Coronary artery (tissue), 2 donors: ENCODE data around the gene B3GAT1.

ENCODE experiments used
- DNase-seq: peaks from one replicate; pipeline ENCODE4 v3.0.0-alpha.2; 2017; ENCODE audit warnings: low spot score
- H3K27ac ChIP-seq, 2 donors: fragments of 200-600 bp; sonication (generic); one replicate each; pipeline ENCODE4 v1.5.1; 2016 to 2019
- H3K4me3 ChIP-seq: fragments of 200-600 bp; sonication (generic); 2 replicates; pipeline ENCODE4 v1.5.1; 2016; ENCODE audit warnings: mild to moderate bottlenecking, moderate library complexity
- TF ChIP-seq, protein P1 (sequence below): fragments of 200-600 bp; sonication (generic); IDR thresholded peaks from one replicate; pipeline ENCODE4 v1.5.1; 2019; ENCODE audit warnings: antibody characterized with exemption

The B3GAT1 gene

DNA sequence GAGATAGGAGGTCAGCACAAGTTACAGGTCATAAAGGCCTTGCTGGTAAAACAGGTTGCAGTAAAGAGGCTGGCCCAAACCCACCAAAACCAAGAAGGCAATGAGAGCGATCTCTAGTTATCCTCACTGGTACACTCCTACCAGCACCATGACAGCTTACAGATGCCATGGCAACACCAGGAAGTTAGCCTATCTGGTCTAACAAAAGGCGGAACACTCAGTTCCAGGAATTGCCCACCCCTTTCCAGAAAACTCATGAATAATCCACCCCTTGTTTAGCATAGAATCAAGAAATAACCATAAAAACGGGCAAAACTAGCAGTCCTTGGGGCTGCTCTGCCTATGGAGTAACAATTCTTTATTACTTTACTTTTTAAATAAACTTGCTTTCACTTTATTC is 43.5 kb upstream of the B3GAT1 start:
- H3K4me3 ChIP-seq: no peak overlapping the region
- TF ChIP-seq, protein P1, sequence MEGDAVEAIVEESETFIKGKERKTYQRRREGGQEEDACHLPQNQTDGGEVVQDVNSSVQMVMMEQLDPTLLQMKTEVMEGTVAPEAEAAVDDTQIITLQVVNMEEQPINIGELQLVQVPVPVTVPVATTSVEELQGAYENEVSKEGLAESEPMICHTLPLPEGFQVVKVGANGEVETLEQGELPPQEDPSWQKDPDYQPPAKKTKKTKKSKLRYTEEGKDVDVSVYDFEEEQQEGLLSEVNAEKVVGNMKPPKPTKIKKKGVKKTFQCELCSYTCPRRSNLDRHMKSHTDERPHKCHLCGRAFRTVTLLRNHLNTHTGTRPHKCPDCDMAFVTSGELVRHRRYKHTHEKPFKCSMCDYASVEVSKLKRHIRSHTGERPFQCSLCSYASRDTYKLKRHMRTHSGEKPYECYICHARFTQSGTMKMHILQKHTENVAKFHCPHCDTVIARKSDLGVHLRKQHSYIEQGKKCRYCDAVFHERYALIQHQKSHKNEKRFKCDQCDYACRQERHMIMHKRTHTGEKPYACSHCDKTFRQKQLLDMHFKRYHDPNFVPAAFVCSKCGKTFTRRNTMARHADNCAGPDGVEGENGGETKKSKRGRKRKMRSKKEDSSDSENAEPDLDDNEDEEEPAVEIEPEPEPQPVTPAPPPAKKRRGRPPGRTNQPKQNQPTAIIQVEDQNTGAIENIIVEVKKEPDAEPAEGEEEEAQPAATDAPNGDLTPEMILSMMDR: no peak
- no peak overlapping the region for H3K27ac ChIP-seq
- no peak for DNase-seq

DNA sequence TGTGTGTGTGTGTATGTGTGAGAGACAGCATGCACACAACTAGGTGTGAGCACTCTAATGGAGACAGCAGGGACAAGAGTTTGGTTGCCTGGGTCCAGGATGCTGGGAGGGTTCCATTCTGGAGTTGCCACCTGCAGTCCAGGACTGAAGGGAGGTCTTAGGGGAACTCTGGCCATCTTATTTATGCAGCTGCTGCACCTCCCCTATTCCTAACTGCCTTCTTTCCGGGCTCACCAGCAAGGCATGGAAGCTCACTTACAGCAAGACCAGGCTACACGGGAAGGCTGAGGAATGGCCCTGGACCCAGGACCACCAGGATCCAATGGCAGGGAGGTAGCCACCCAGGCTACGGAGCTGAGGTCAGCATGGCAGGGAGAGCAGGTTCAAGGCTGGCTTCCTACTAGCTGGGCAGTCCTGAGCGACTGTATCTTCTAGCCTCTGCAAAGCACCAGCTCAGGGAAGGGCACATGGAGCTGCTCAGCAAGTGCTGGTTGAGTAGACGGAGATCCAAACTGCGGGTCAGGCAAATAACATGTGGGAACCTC is 42.2 kb upstream of the B3GAT1 start:
- no peak overlapping the region for H3K4me3 ChIP-seq
- TF ChIP-seq, protein P1: no peak
- no peak overlapping the region for H3K27ac ChIP-seq
- no peak for DNase-seq

DNA sequence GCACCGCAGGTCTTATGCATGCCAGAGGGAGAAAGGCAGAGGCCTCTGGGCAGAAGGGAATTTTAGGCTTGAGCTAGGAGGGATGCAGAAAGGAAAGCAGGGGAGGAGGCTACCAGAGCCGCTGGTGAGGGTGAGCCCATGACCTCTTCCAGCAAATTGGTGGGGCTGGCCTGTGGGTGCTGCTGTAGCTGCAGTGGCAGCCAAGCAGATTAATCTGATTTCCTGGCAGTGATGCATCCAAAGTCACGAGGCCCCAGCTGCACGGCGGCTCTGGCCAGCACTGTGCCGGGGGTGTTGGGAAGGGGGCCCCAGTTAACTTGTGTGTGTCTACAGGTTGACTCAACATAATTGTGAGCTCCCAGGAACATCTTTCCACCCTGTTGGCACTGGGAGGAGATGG is 41.4 kb upstream of the B3GAT1 start:
- H3K4me3 ChIP-seq: no peak overlapping the region
- TF ChIP-seq, protein P1: no peak
- no peak for DNase-seq
- no peak overlapping the region for H3K27ac ChIP-seq

DNA sequence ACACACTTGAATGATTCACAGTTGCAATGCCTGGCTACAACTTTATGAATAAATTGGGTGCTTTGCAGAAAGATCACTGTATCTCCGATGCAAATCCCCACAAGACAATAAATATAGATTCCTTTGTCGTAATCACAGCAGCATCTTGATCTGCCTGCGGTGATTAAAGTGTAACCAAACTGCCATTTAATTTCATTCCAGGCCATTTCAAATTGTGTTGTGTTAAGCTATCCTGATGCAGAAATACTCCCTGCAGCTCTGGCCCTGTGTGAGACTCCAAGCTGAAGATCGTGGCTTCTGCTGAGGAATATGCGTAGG is 40.8 kb upstream of the B3GAT1 start:
- DNase-seq: no peak
- Histone ChIP-seq H3K27ac (no peak overlapping the region), H3K4me3 (no peak overlapping the region)
- TF ChIP-seq, protein P1: no peak

DNA sequence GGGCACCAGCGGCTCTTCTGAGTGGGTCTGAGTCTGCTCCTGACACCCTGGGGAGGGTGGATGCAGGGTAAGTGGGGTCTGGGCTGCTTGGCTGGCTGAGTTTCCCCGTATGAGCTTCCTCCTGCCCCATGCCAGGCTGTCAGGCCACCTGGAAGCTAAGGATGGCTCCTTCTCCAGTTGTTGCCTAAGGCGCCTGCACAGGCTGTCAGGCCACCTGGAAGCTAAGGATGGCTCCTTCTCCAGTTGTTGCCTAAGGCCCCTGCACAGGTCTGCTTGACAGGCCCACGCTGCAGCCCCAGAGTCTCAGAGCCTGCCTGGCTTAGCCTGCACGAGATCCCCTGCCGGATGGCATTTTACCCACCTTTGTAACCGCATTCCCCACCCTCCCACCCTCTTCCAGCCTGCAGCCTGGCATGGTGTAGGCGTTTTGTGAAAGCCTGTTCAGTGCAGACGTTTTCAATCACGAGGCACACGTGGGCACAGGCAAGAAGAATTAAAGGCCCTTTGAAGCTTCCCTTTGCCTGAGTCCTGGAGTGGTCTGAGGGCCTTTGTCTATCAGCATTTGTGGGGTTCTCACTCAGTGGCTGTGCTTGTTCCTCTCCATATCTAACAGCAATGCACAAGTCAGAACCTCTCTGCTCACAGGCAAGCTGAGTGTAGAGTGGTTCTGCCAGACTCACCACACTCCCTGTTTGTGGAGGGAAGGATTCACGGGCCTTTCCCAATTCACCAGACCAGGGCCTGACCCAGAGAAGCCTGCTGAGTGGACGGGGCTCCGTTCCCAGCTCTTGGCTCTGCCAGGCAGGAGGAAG is 40.2 kb upstream of the B3GAT1 start:
- no peak for DNase-seq
- no peak overlapping the region for H3K4me3 ChIP-seq

DNA sequence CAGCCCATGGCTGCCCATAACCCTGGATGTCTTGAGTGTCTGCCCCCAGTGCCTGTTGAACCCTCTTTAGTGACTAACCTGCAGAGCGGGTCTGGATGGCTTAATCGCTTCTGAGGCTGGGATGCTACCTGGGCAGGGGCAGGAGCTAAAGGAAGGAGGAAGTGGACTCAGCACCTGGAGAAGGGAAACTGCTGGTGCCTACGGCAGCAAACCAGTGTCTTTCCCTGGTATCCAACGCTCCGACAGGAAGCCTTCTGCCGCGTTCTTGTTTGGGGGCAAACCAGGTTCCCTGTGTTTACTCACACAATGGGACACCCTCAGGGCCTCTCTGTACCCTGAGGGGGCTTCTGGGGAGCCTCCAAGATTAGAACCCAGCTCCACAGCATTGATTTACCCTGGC is 38.1 kb upstream of the B3GAT1 start:
- Histone ChIP-seq H3K27ac (no peak overlapping the region), H3K4me3 (no peak overlapping the region)
- DNase-seq: no peak
- TF ChIP-seq, protein P1: no peak

More for the DNA sequence above, 40.2 kb upstream of the B3GAT1 start:
- H3K27ac ChIP-seq: no peak overlapping the region
- TF ChIP-seq, protein P1: no peak

DNA sequence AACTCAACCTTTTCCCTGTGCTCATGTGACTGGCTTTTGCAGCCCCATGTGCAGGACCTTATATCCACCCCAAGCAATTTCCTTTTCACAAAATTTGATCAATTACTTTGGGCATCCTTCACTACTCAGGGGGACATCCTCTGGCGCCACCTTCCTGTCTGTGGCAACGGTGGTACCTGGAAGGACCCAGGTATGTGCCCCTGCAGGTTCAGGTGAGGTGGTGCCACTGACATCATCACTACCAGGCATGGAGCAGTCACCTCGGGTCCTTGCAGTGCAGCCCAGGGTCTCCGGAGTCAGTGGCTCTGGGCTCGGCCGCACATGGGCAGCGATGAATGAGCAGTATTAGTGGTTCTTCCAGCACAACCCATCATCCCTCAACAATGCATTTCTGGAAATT is 37.7 kb upstream of the B3GAT1 start:
- TF ChIP-seq, protein P1: no peak
- DNase-seq: no peak
- Histone ChIP-seq H3K27ac (no peak overlapping the region), H3K4me3 (no peak overlapping the region)
